ENCODE measurements around the gene ANO2. TPM values are rescaled to one million over a fixed set of nuclear protein-coding genes. Genes with fewer than 3 reads are reported as not detected.

ANO2 gene
- total and polyA plus RNA-seq, 2 experiments from 2014 or later, result 0.21 TPM; not detected in 1

- Histone ChIP-seq H3K27ac (no peak overlapping the region), H3K4me1 (ENCODE audit: low read depth) (no peaks in the 10 kb centered on the region), H3K9me3 (ENCODE audit: low read depth) (no peaks in the 10 kb centered on the region), H3K36me3 (no peaks in the 10 kb centered on the region), H3K4me3 (no peak overlapping the region), H3K27me3 (no peaks in the 10 kb centered on the region)
- TF ChIP-seq, protein P1, sequence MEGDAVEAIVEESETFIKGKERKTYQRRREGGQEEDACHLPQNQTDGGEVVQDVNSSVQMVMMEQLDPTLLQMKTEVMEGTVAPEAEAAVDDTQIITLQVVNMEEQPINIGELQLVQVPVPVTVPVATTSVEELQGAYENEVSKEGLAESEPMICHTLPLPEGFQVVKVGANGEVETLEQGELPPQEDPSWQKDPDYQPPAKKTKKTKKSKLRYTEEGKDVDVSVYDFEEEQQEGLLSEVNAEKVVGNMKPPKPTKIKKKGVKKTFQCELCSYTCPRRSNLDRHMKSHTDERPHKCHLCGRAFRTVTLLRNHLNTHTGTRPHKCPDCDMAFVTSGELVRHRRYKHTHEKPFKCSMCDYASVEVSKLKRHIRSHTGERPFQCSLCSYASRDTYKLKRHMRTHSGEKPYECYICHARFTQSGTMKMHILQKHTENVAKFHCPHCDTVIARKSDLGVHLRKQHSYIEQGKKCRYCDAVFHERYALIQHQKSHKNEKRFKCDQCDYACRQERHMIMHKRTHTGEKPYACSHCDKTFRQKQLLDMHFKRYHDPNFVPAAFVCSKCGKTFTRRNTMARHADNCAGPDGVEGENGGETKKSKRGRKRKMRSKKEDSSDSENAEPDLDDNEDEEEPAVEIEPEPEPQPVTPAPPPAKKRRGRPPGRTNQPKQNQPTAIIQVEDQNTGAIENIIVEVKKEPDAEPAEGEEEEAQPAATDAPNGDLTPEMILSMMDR (IDR thresholded peaks at IDR 0.05; ENCODE audit: low read depth, low read length), result no peak
- DNase-seq (ENCODE audit: low read depth in 1 of 2, low spot score in 1 of 2), result no peak
Measured at GRCh38 chr12:5746917-5747316, 198.1 kb downstream of the ANO2 start.

DNA sequence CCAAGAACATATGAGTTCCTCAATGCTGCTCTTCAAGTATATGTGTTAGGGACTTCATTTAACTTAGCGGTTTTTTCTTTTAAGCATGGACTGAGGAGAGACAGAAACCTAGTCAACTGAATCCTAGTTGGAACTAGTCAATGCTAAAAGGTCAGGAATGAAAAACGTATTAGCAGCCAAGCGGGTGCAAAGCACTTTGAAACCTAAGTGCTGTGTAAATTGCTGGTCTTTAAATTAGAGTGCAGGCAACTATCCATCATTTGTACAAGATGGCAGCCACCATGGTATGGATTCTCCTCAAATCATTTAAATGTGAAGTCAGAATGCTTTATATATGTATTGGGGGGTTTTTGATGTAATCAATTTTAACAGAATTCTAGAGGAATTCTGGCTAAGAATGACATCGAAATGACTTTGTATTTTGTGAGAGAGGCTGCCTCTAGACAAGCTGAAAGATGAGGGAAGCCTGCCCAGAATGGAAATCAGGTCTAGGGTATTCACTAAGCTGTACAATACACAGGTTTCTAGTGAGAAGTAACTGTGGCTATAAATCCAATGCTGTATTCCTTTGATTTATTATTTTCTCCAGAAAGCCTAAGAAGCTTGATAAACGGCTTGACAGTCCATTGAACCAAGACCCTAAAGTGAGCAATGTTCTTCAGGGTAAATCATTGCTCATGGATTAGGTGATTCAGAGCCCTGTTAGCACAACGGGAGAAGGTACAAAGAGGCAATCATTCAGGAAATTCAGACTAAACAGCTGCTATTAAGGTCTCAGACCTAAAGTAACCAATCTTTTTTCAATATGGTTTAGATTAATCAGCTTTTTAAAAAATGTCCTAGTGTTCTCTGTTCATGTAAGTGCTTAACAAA, 198.8 kb downstream of the ANO2 start:
- Histone ChIP-seq H3K27me3 (no peaks in the 10 kb centered on the region), H3K4me3 (no peak overlapping the region), H3K36me3 (no peaks in the 10 kb centered on the region), H3K4me1 (ENCODE audit: low read depth) (no peaks in the 10 kb centered on the region), H3K9me3 (ENCODE audit: low read depth) (no peaks in the 10 kb centered on the region), H3K27ac (no peak overlapping the region)
- TF ChIP-seq, protein P1 (IDR thresholded peaks at IDR 0.05; ENCODE audit: low read depth, low read length), result no peak
- no peak for DNase-seq (ENCODE audit: low read depth in 1 of 2, low spot score in 1 of 2)

DNA sequence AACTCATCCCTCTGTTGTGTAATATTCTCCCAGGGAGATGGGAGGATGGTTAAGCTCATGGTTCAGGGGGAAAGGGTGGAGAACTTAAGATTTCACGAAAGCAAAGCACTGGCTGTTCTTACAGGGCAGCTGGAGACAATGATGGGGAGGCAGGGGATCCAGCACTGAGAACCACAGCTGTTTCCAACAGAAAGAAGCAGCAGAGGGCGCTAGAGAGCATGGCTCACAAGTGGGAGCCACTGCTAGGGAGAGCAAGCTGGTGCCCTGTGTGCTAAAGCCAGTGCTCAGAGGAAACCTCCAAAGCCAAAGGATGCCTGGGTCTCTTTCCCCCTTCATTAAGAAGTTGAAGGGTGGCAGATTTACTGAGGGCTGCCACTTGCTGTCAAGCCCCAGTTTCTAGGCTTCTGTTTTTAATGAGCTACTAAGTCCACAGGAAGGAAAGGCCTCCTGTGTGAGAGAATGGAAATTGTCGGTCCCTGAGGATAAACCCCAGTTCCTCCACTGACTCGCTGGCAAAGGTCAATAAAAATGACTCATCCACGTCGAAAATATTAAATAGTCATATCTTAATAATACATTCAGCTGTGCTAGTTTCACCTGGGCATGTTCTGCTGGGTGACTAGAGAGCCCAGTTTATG, 199.7 kb downstream of the ANO2 start:
- no peaks in the 10 kb centered on the region for H3K9me3 ChIP-seq (ENCODE audit: low read depth)
- no peaks in the 10 kb centered on the region for H3K36me3 ChIP-seq
- H3K4me1 ChIP-seq (ENCODE audit: low read depth), result no peaks in the 10 kb centered on the region
- no peaks in the 10 kb centered on the region for H3K27me3 ChIP-seq
- peak; percentile 53 to 87 for DNase-seq (ENCODE audit: low read depth in 1 of 2, low spot score in 1 of 2)
- no peak overlapping the region for H3K27ac ChIP-seq
- no peak overlapping the region for H3K4me3 ChIP-seq
- TF ChIP-seq, protein P1 (IDR thresholded peaks at IDR 0.05; ENCODE audit: low read depth, low read length), result peak; percentile 67

- Histone ChIP-seq H3K27me3 (no peaks in the 10 kb centered on the region), H3K9me3 (ENCODE audit: low read depth) (no peaks in the 10 kb centered on the region)
- TF ChIP-seq, protein P1 (IDR thresholded peaks at IDR 0.05; ENCODE audit: low read depth, low read length), result no peak
Measured at GRCh38 chr12:5742258-5742657, 202.8 kb downstream of the ANO2 start.

GRCh38 chr12:5739917-5740316, 205.1 kb downstream of the ANO2 start:
- no peaks in the 10 kb centered on the region for H3K27me3 ChIP-seq
- no peak overlapping the region for H3K4me3 ChIP-seq
- H3K9me3 ChIP-seq (ENCODE audit: low read depth), result no peaks in the 10 kb centered on the region
- no peak overlapping the region for H3K27ac ChIP-seq
- TF ChIP-seq, protein P1 (IDR thresholded peaks at IDR 0.05; ENCODE audit: low read depth, low read length), result no peak
- H3K36me3 ChIP-seq, result no peaks in the 10 kb centered on the region
- DNase-seq (ENCODE audit: low read depth in 1 of 2, low spot score in 1 of 2), result no peak
- H3K4me1 ChIP-seq (ENCODE audit: low read depth), result no peaks in the 10 kb centered on the region

More at GRCh38 chr12:5742258-5742657, 202.8 kb downstream of the ANO2 start:
- Histone ChIP-seq H3K27ac (no peak overlapping the region), H3K4me1 (ENCODE audit: low read depth) (no peaks in the 10 kb centered on the region), H3K36me3 (no peaks in the 10 kb centered on the region), H3K4me3 (no peak overlapping the region)
- DNase-seq (ENCODE audit: low read depth in 1 of 2, low spot score in 1 of 2), result no peak

All from cardiac muscle cell (in vitro differentiated cells and primary cell).